GM23338 (cell line): ENCODE data around the gene PPP1R2. TPM values are rescaled to one million over a fixed set of nuclear protein-coding genes. Genes with fewer than 3 reads are reported as not detected.

Experiments used
- ATAC-seq: fragments of 200-7000 bp; cut with Tn5 transposase; 3 replicates; pipeline ENCODE4 v1.9.1; 2020
- DNase-seq: peaks from one replicate; pipeline ENCODE4 v3.0.0-alpha.2; 2015; ENCODE audit warnings: low spot score
- H2AFZ ChIP-seq: fragments of 200-600 bp; sonication (generic); 2 replicates; pipeline ENCODE4 v1.8.0; 2016; ENCODE audit warnings: antibody characterized with exemption, mild to moderate bottlenecking, moderate library complexity
- H3F3A ChIP-seq: fragments of 200-600 bp; sonication (generic); replicated peaks from 2 replicates; pipeline ENCODE4 v1.8.0; 2017; ENCODE audit warnings: antibody characterized with exemption, mixed run types, low read depth
- H3K27ac ChIP-seq: fragments of 200-600 bp; sonication (generic); 2 replicates; pipeline ENCODE4 v1.6.1; 2016; ENCODE audit warnings: low read depth
- H3K27me3 ChIP-seq: fragments of 200-600 bp; sonication (generic); 2 replicates; pipeline ENCODE4 v1.8.0; 2016; ENCODE audit warnings: mild to moderate bottlenecking, mixed run types, moderate library complexity; ENCODE audit not compliant: insufficient read depth
- H3K36me3 ChIP-seq: fragments of 200-600 bp; sonication (generic); 2 replicates; pipeline ENCODE4 v1.8.0; 2016; ENCODE audit warnings: mild to moderate bottlenecking; ENCODE audit not compliant: insufficient read depth
- H3K4me1 ChIP-seq: fragments of 200-600 bp; sonication (generic); 2 replicates; pipeline ENCODE4 v1.8.0; 2016; ENCODE audit warnings: mild to moderate bottlenecking, moderate library complexity; ENCODE audit not compliant: insufficient read depth
- H3K4me2 ChIP-seq: fragments of 200-600 bp; sonication (generic); 2 replicates; pipeline ENCODE4 v1.7.1; 2017; ENCODE audit warnings: mixed run types
- H3K4me3 ChIP-seq: fragments of 200-600 bp; sonication (generic); 2 replicates; pipeline ENCODE4 v1.6.1; 2016; ENCODE audit warnings: mixed run types
- H3K79me2 ChIP-seq: fragments of 200-600 bp; sonication (generic); replicated peaks from 2 replicates; pipeline ENCODE4 v1.8.0; 2017; ENCODE audit warnings: mild to moderate bottlenecking; ENCODE audit not compliant: insufficient read depth
- H3K9me2 ChIP-seq: fragments of 200-600 bp; sonication (generic); 2 replicates; pipeline ENCODE4 v1.8.0; 2017; ENCODE audit not compliant: insufficient read depth
- H4K20me1 ChIP-seq: fragments of 200-600 bp; sonication (generic); replicated peaks from 2 replicates; pipeline ENCODE4 v1.8.0; 2017; ENCODE audit warnings: mild to moderate bottlenecking; ENCODE audit not compliant: insufficient read depth
- H3K27ac Mint-ChIP-seq: 2 replicates; pipeline ENCODE4 v1.8.0; 2020; ENCODE audit warnings: inconsistent platforms, mild to moderate bottlenecking, moderate library complexity, mixed read lengths
- H3K27me3 Mint-ChIP-seq: 3 replicates; pipeline ENCODE4 v1.8.0; 2022; ENCODE audit warnings: low read depth, mild to moderate bottlenecking, moderate library complexity, mixed read lengths, inconsistent platforms; ENCODE audit not compliant: insufficient read depth, poor library complexity
- H3K36me3 Mint-ChIP-seq: 3 replicates; pipeline ENCODE4 v1.8.0; 2021; ENCODE audit warnings: low read depth, mild to moderate bottlenecking, inconsistent platforms, moderate library complexity, mixed read lengths
- H3K4me1 Mint-ChIP-seq: 3 replicates; pipeline ENCODE4 v1.8.0; 2020; ENCODE audit warnings: mild to moderate bottlenecking, inconsistent platforms, mixed read lengths
- H3K4me3 Mint-ChIP-seq: 3 replicates; pipeline ENCODE4 v1.8.0; 2021; ENCODE audit warnings: moderate library complexity, mild to moderate bottlenecking, inconsistent platforms, mixed read lengths
- H3K9me3 Mint-ChIP-seq: 3 replicates; pipeline ENCODE4 v1.8.0; 2020; ENCODE audit warnings: moderate library complexity, mild to moderate bottlenecking, inconsistent platforms, mixed read lengths
- CREB1 ChIP-seq: fragments of 250-450 bp; sonication (Bioruptor Pico); IDR thresholded peaks from 2 replicates; pipeline ENCODE4 v1.5.0; 2020; ENCODE audit warnings: low read depth, mild to moderate bottlenecking, moderate library complexity
- ETS1 ChIP-seq: IDR thresholded peaks from 2 replicates; pipeline ENCODE4 v1.6.1; 2016; ENCODE audit warnings: antibody characterized with exemption
- EZH2 ChIP-seq: fragments of 200-600 bp; sonication (generic); IDR thresholded peaks from one replicate; pipeline ENCODE4 v1.8.0; 2017; ENCODE audit warnings: antibody characterized with exemption, mild to moderate bottlenecking, low read depth; ENCODE audit not compliant: unreplicated experiment
- EZH2phosphoT487 ChIP-seq: fragments of 200-600 bp; sonication (generic); IDR thresholded peaks from one replicate; pipeline ENCODE4 v1.8.1; 2018; ENCODE audit warnings: antibody characterized with exemption; ENCODE audit not compliant: unreplicated experiment
- JUNB ChIP-seq: IDR thresholded peaks from one replicate; pipeline ENCODE4 v1.6.1; 2016; ENCODE audit warnings: antibody characterized with exemption; ENCODE audit not compliant: unreplicated experiment
- NANOG ChIP-seq: IDR thresholded peaks from 2 replicates; pipeline ENCODE4 v1.6.1; 2016; ENCODE audit warnings: antibody characterized with exemption, borderline replicate concordance
- POLR2AphosphoS5 ChIP-seq: IDR thresholded peaks from 2 replicates; pipeline ENCODE4 v1.6.1; 2016; ENCODE audit warnings: antibody characterized with exemption, low read depth
- REST ChIP-seq: IDR thresholded peaks from one replicate; pipeline ENCODE4 v1.6.1; 2018; ENCODE audit warnings: antibody characterized with exemption; ENCODE audit not compliant: unreplicated experiment
- STAT1 ChIP-seq: IDR thresholded peaks from one replicate; pipeline ENCODE4 v1.6.1; 2016; ENCODE audit warnings: antibody characterized with exemption; ENCODE audit not compliant: unreplicated experiment
- ZNF114 ChIP-seq: fragments of 250-450 bp; sonication (Bioruptor Pico); IDR thresholded peaks from 2 replicates; pipeline ENCODE4 v1.5.0; 2020; ENCODE audit warnings: mild to moderate bottlenecking, moderate library complexity
- ZNF331 ChIP-seq: fragments of 250-450 bp; sonication (Bioruptor Pico); IDR thresholded peaks from 2 replicates; pipeline ENCODE4 v1.5.0; 2020; ENCODE audit warnings: low read depth, mild to moderate bottlenecking, moderate library complexity
- ZNF462 ChIP-seq: fragments of 250-450 bp; sonication (Bioruptor Pico); IDR thresholded peaks from 2 replicates; pipeline ENCODE4 v1.5.0; 2020; ENCODE audit warnings: mild to moderate bottlenecking, moderate library complexity
- polyA plus RNA-seq: library from polyadenylated mRNA; unstranded; fragments of >200 nt; fragmentation: Nextera tagmentation; extraction: Ambion mirVana; gene quantifications from 2 replicates; pipeline ENCODE4 v1.2.1, GENCODE V29; 2016
- total RNA-seq: library from RNA; depleted of rRNA; stranded (reverse); fragments of >200 nt; shearing (Covaris generic); gene quantifications from 2 replicates; pipeline ENCODE4 v1.2.3, GENCODE V29; 2014
- TF ChIP-seq, protein P1 (sequence below), 2 experiments: fragments of 200-600 bp in 1 of 2; sonication (generic) in 1 of 2; conservative IDR thresholded peaks; 2 replicates each; pipeline versions ENCODE4 v1.5.1 to v1.6.1; 2016 to 2017; ENCODE audit warnings: antibody characterized with exemption in 2 of 2, low read depth in 2 of 2, mild to moderate bottlenecking in 2 of 2, moderate library complexity in 1 of 2

PPP1R2 gene
- total and polyA plus RNA-seq, 2 experiments from 2014 or later: 45.9 to 46.8 TPM

DNA sequence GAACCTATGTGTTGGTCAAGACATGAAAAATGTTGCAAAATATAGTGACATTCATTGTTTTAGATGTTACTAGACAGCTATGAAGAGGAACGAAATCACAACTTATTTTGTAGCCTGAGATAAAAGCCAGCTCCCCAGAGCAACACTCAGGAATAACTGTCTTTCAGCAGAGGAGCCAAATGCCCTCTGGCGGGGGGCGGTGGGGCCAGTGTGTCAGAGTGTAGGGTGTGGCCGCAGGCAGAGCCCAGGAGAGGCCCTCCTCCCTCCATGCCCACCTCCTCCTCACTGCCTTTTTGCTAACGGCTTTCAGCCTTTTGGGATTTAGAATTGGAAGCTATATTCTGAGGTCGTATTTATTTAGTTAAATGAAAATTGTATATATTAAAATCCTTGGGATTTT lies 23.7 kb upstream of the PPP1R2 start:
- H3F3A ChIP-seq: no peaks in the 10 kb centered on the region
- no peak overlapping the region for H3K27ac ChIP-seq
- DNase-seq (no peak), ATAC-seq (no peak)
- Mint-ChIP-seq H3K36me3 (no peaks in the 10 kb centered on the region), H3K4me3 (no peak overlapping the region), H3K27me3 (peaks cover 2% of the 10 kb centered on the region), H3K27ac (no peak overlapping the region), H3K9me3 (no peaks in the 10 kb centered on the region), H3K4me1 (no peaks in the 10 kb centered on the region; the same call in 2 of the 3 replicates)
- H3K4me3 ChIP-seq: no peak overlapping the region
- TF ChIP-seq ZNF331 (no peak), ETS1 (no peak), NANOG (no peak), CREB1 (CRISPR knock-in tag) (no peak), POLR2AphosphoS5 (no peak), REST (no peak), EZH2 (no peak), EZH2phosphoT487 (no peak), STAT1 (no peak), ZNF462 (CRISPR knock-in tag) (no peak), JUNB (no peak), ZNF114 (CRISPR knock-in tag) (no peak)
- TF ChIP-seq, protein P1, sequence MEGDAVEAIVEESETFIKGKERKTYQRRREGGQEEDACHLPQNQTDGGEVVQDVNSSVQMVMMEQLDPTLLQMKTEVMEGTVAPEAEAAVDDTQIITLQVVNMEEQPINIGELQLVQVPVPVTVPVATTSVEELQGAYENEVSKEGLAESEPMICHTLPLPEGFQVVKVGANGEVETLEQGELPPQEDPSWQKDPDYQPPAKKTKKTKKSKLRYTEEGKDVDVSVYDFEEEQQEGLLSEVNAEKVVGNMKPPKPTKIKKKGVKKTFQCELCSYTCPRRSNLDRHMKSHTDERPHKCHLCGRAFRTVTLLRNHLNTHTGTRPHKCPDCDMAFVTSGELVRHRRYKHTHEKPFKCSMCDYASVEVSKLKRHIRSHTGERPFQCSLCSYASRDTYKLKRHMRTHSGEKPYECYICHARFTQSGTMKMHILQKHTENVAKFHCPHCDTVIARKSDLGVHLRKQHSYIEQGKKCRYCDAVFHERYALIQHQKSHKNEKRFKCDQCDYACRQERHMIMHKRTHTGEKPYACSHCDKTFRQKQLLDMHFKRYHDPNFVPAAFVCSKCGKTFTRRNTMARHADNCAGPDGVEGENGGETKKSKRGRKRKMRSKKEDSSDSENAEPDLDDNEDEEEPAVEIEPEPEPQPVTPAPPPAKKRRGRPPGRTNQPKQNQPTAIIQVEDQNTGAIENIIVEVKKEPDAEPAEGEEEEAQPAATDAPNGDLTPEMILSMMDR (conservative IDR thresholded peaks at IDR 0.05; ENCODE audit: low read depth in 2 of 2): no peak
- H3K27me3 ChIP-seq: no peaks in the 10 kb centered on the region
- H3K4me1 ChIP-seq: no peaks in the 10 kb centered on the region
- H2AFZ ChIP-seq: no peak overlapping the region
- H3K36me3 ChIP-seq: no peaks in the 10 kb centered on the region
- H3K4me2 ChIP-seq: no peak overlapping the region
- H3K79me2 ChIP-seq: no peaks in the 10 kb centered on the region
- H3K9me2 ChIP-seq: no peaks in the 10 kb centered on the region
- no peaks in the 10 kb centered on the region for H4K20me1 ChIP-seq
